NCI-H2227 (cell line): ENCODE results near the gene LGI2.
"Not testable (repeated sequence)": the region's sequence is repeated elsewhere in the genome, so short reads cannot be mapped to it uniquely, and the experiment has no call there.

Experiments used
- DNase-seq: peaks from one replicate; lab custom pipeline; 2025; ENCODE audit not compliant: unreplicated experiment; lab: John Stamatoyannopoulos, UW

The LGI2 gene

GRCh38 chr4:25051534-25051933 is 20.8 kb upstream of the LGI2 start:
- no peak for DNase-seq

DNA sequence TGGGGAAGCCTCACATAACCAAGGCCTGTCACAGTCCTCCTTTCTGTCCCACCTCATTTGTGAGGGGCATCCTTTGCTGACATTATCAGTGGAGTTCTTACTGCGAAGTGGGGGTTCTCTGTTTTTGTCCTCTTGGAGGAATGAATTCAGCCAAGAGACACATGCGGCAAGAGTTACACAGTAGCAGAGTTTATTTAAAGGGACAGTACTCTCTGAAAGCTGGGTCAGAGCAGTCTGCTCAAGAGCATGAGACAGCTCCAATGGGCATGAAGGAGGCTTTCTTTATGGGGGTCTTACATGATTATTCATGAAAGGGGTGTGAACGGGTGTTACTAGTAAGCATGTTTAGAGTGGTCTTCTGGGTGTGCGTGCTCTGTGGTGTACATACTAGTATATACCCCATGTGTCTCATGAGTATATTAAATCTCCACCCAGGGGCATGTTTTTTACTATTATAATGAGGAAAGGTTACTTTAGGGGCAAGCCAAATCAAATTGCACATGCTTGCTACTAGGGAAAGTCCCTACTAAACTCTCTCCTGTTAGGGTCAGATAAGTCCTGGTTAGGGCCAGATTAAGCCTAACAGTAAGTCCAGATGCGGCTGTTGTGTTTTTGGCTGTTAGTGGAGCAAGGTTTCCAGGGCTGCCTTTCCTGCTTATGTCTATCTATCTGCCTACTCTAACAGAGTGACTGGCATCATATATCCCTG is 19.8 kb upstream of the LGI2 start:
- no peak for DNase-seq

- DNase-seq = no peak
These were observed 12.8 kb upstream of the LGI2 start for GRCh38 chr4:25043548-25043947.

DNA sequence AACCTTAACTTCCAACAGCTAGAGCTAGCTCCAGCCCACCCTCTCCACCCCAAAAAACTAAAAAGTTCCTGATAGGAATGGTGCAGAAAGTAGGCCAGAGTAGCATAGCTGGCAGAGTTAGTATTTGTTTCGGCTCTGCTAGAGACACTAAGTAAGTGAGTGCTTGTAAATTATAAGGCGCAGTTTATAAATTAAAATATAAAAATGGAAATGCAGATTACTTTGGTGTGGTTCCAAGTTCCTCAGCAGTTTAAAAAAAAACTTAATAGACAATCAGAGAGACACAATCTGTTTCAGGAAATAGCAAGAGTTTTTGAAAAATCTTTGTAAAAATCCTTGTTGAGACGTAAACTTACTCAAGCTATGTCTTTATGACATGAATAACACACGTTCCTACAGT is 2.8 kb upstream of the LGI2 start:
- no peak for DNase-seq

GRCh38 chr4:25032126-25032525 is 1.4 kb upstream of the LGI2 start:
- no peak for DNase-seq

DNA sequence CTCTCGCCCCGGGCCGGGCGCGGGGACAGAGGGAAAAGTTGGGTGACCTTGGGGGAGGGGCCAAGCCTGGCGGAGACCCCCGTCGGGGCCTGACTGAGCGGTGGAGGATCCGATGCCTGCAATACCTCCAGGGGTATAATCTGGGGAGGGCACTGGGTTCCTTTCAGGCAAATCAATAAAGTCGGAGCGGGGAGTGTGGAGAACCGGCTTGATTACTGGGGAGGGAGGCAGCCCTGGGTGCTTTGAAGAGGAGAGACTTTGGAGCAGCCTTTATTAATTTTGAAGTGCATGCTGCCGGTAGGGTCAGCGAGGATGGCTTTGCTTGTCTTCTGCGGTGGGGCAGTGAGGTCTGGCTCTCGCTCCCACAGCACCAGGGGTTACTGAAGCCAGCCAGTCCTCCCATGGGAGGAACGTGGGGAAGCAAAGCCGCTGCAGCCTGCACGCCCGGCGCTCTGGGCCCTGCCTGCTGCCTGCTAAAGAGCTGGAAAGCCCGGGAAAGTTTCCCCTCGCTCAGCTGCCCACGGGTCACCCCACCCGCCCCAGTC is 403 bp upstream of the LGI2 start:
- peak; percentile 21 for DNase-seq

DNA sequence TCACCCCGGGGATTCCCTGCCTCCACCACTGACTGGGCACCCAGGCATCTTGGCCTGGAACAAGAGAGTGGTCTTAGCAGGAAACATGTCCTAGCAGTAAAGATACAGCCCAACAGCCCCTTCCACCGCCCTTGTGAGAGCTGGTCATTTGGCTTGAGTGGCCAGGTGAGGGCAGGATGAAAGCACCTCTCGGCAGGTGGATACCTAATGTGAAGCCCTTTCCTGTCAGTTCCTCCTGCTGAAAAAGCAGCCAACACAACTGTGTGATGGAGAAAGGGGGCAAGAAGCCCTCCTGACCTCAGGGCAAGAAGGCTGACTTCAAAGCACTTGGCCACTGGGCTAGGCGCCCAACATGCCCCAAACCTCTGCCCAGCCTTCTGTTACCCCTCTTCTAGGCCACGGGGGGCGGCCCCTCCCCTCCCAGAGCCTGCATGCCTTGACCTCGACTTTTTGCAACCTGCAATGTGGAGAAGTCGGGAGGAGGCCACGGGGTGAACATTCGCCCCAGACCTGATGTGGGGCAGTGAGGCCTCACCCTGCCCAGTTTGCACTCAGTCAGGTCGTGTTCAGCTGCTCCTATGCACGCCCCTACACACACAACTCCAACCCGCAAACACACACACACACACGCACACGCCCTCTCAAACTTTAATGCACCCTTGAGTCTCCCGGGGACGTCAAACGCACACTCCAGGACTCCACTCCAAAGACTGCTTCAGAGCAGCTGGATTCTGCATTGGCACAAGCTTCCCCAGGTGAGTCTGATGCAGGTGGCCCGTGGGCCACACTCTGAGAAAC is 1.1 kb downstream of the LGI2 start:
- DNase-seq = no peak

DNA sequence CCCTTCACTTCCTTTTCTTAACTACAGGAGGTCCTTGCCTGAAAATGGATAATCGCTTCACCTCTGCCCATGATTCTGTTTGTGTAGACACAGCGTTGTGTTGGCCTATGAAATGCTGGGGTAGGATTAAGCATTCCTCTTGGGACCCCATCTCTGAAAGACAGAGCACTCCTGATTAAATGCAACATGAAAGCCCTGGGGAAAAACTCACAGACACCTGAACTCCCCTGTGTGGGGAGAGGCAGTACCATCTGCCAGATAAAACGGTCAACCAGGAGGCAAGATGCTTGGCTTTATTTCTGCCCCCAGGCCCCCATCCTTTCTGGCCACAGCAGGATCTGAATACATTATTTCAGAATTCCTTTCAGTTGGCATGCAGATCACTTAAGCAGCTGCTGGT is 1.9 kb downstream of the LGI2 start:
- no peak for DNase-seq

GRCh38 chr4:25022766-25023165 is 8.0 kb downstream of the LGI2 start:
- no peak for DNase-seq

DNA sequence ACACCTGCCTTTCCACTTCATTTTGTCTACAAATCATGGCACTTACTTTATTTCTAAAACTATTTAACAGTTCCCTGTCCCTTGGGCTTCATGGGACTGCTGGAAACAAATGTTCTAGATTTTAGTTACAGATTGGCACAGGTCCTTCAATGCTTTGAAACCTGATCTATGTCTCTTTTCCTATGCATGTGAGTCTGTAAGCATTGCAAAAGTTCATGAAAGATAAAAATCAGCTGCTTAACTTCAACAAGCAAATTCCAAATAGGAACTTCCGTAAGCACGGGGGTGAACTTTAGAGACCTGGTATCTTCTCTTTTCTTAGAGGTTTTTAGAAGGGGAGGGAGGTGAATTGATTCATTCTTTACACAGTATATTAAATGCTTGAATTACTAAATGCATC is 9.5 kb downstream of the LGI2 start:
- DNase-seq = no peak

GRCh38 chr4:25020236-25020635 is 10.5 kb downstream of the LGI2 start:
- DNase-seq = no peak

- DNase-seq = no peak
These were observed 11.2 kb downstream of the LGI2 start for GRCh38 chr4:25019501-25019900.

DNA sequence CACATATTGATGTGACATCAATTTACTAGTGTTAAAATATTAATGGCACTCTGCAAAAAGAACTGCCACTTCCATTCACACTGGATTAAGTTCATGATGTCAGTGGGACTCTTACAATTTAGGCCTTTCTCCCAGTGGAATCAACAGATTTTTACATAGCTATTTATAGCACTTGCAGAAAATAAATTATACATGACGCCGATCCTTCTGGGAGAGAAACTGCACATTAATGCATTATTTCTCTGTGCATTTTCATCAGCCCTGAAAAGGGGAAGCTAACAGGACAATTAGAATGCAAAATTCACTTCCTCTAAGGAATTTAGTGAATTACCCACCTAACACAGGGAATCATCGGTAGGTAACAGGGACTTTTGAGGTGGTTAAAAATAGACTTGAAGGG is 15.7 kb downstream of the LGI2 start:
- no peak for DNase-seq

DNA sequence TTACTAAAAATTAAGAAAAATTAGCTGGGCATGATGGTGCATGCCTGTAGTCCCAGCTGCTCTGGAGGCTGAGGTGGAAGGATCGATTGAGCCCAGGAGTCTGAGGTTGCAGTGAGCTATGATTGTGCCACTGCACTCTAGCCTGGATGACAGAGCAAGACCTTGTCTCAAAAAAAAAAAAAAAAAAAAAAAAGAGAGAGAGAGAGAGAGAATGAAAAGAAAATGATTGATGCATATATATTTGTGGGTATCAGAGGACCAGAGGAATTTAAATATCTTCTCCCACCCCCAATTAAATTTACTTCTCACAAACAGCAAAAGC is 16.1 kb downstream of the LGI2 start:
- not testable (repeated sequence) for DNase-seq

DNA sequence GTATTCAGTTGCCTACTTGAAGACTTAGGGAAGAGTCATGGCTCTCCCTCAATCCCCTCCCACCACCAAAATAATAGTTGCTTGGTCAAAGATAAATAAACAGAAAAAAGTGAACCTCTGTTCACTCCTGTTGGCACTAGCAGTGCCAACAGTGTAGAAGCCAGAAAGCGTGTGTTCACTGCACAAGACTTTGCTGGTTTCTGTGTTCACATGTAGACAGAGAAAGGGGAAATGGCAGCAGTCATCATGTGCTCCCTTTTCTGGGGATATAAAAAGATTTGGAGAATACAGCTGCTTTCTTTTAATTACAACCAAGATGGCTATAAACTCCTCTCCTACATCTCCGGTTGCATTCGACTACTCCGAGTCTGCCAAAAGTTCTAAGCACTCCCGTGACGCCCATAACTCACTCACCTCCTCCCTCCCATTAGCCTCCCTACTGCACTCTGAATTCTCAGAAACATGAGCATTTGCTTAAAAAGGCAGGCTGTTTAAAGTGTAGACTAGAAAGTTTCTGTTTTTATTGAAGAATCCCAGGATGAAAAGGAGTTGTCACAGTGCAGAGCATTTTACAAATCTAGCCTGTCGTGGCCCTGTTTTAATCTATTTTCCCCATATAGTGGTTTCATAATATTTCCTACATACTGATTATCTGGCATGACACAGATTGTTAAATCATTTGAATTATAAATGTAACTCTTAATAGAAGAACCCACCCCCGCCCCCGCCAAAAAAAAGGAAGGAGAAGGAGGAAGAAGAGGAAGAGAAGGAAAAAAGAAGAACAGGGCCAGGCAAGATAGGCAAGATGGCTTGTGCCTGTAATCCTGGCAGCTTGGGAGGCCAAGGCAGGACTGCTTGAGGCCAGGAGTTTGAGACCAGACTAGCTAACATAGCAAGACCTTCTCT is 16.7 kb downstream of the LGI2 start:
- DNase-seq = no peak

DNA sequence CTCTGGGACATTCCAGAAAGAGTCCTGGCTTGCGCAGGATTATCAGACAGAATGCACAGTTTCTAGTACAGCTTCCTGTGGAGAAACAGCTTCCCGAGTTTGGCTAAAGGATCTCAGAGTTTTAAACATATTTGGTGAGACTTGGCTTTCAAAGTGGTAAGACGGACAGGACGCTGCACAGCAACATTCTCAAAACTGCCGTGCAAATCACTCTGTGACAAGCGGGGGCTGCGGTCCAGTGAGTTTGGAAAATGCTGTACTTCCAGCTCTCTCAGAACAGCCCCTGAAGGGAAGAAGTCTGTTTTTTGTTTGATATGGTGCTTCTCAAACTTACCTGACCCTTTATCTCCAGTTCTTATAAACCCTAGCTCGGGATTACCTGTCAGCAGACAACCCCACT is 18.1 kb downstream of the LGI2 start:
- DNase-seq = no peak

GRCh38 chr4:25011135-25011866 is 19.4 kb downstream of the LGI2 start:
- peak; percentile 52 for DNase-seq

GRCh38 chr4:25007598-25007997 is 23.1 kb downstream of the LGI2 start:
- no peak for DNase-seq

DNA sequence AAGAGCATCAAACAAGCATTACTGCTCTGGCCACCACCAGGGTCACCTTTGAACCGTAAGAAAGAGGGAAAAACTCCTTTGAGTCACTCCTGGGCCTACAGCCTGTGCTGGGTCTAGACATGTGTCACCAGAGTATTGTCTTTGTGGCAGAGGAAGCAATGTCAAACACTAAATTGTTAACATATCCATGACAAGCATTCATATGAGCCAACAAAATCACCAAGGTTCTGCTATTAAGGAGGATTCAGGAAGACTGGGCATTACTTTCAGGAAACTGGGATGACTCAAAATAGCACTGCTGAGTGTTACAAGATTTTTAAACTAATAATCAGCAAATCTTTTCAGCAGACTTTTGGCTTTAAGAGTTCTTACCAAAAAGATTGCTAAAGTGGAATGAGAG is 28.1 kb downstream of the LGI2 start:
- DNase-seq = no peak

DNA sequence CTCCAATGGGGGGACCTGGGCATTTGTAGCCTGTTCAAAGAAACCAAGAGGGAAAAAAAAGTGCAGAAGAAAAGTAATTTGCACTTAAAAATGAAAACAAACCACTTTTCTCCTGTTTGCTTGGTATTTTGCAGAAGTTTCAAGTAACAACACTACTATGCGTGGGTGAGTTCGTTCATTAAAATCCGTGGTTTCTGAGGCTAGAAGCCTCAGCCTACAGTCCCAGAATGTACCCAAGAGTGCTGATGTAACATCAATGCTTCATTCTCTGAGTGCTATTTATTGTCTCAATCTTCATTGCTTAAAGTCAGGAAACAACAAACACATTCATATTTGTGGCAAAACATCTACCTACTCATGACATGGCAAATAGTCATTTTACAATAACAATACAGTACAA is 29.2 kb downstream of the LGI2 start:
- no peak for DNase-seq

DNA sequence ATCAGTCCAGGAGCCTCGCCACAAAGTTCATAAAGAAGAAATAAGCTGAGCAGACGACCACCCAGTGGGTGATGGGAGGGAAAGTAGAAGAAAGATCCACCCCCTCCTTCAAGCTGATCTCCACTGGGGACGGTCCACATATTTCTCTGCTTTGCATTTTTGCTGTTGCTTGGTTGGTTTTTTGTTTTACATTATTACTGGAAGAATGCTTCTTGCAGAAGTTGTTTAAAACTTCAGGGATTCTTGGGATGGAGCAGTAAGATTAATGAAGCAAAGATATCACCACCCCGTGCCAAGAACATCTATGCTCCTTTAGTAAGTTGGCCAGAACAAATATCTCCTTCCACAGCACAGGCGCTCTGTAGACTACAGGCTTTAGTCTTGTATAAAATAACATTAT is 30.1 kb downstream of the LGI2 start:
- no peak for DNase-seq
